Stimulated activated CD4-positive, alpha-beta T cell treated with anti-CD3 and anti-CD28 coated beads, TNF-alpha, amount 100 ng/mL, for 1 hour (primary cell): ENCODE measurements around the gene CGB3.
"Not testable (repeated sequence)": the region's sequence is repeated elsewhere in the genome, so short reads cannot be mapped to it uniquely, and the experiment has no call there.

Experiments used
- DNase-seq, 3 donors: peaks; one replicate each; pipeline ENCODE4 v3.0.0-alpha.2; 2020; ENCODE audit warnings: low read depth in 3 of 3, low spot score in 1 of 3

Gene CGB3

DNA sequence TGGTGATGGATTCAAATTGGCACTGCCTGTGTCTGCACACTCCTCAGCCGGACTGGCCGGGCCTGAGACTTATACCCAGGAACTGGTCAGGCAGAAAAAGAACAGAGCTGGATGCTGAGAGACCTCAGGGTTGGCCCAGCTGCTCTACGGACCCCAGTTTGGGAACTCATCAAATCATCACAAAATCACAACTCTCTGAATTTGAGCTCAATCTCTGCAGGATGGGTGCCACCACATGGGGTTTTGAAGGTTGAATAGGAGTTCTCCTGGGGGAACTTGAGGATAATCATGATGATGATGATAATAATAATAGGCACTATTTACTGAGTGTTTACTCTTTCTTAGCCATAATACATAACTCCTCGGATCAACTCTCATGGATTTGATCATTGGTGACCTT lies 18.5 kb upstream of the CGB3 start:
- DNase-seq = not testable (repeated sequence)

DNA sequence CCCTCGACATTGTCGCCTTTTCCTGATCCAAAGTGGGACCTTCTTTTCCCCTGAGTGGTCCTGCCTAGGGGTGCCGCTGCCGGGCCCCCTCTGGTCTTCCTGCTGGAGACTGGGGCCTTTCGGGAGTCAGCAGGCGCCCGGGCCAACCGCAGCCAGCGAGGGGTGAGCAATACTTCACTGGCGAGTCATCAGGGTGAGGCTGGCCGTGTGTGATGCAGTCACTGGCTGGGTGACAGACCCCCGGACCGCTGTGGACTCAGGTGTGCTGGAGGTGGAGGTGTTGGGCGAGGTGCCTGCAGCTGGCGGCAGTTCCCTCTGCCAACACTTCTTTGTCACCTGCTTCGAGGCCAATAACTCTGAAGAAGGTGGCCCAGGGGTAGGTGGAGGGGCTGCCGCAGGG lies 18.0 kb upstream of the CGB3 start:
- no peak for DNase-seq

DNA sequence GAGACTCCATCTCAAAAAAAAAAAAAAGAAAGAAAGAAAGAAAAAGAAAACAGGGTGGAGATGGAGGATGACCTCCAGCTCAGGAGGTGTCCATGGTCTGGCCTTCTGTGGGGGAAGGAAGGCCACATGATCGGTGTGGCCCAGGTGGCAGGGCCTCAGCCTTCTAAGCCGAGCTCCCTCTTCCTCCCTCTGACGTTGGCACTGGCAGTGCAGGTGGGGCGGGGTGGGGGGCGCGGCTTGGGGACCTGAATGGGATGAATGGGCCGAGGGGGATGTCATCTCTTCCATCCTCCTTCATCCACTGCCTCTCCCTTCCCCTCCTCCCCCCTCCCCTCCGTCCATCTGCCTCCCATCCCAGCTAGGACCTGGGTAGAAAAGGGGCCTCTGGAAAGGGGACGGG lies 15.6 kb upstream of the CGB3 start:
- not testable (repeated sequence) for DNase-seq

DNA sequence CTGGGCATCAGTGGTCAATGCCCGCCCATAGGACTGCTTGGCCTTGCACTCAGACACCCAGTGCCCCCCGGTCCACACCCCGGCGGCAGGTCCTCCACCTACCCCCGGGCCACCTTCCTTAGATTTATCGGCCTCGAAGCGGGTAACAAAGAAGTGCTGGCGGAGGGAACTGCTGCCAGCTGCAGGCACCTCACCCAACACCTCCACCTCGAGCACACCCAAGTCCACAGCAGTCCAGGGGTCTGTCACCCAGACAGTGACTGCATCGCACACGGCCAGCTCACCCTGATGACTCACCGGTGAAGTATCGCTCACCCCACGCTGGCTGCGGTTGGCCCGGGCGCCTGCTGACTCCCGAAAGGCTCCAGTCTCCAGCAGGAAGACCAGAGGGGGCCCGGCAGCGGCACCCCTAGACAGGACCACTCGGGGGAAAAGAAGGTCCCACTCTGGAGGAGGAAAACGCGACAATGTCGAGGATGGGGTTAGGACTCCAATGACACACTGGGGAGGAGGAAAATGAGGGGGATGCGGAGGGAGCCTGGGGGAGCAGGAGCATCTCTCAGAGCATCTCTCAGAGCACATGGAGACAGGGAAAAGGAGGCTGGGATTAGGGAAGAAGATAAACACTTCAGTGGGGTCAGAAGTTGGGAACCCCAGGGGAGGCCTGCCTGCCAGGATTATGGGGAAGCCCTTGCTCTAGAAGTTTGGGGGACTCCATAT lies 14.6 kb upstream of the CGB3 start:
- not testable (repeated sequence) for DNase-seq

DNA sequence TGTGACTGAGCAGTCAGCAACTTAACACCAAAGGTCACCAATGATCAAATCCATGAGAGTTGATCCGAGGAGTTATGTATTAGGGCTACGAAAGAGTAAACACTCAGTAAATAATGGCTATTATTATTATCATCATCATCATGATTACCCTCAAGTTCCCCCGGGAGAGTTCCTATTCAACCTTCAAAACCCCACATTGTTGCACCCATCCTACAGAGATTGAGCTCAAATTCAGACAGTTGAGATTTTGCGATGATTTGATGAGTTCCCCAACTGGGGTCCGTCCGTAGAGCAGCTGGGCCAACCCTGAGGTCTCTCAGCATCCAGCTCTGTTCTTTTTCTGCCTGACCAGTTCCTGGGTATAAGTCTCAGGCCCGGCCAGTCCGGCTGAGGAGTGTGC lies 14.0 kb upstream of the CGB3 start:
- DNase-seq = not testable (repeated sequence)

DNA sequence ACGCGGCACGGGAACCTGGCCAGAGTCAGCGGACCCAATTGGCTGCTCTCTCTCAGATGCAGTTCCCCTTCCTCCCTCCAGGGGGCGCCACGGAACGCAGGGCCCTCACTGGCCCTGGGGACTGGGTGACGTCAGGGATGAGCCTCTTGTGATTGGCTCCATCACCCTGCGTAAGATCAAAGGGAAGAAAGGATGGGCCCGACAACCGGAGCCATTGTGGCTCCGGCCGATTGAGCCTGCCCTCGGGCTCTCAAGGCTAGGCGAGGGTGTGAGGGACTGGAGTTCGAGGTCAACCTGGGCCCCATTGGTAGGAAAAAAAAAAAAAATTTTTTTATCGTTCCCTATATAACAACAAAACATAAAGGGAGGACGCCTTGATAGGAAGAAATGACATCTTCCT lies 12.7 kb upstream of the CGB3 start, which contains the start of gene CGB1:
Gene CGB1 (minus strand): TSS at position 81 of the 400 bp plus-strand sequence. CDS start 184 bp downstream, outside the sequence.
- DNase-seq = not testable (repeated sequence)

DNA sequence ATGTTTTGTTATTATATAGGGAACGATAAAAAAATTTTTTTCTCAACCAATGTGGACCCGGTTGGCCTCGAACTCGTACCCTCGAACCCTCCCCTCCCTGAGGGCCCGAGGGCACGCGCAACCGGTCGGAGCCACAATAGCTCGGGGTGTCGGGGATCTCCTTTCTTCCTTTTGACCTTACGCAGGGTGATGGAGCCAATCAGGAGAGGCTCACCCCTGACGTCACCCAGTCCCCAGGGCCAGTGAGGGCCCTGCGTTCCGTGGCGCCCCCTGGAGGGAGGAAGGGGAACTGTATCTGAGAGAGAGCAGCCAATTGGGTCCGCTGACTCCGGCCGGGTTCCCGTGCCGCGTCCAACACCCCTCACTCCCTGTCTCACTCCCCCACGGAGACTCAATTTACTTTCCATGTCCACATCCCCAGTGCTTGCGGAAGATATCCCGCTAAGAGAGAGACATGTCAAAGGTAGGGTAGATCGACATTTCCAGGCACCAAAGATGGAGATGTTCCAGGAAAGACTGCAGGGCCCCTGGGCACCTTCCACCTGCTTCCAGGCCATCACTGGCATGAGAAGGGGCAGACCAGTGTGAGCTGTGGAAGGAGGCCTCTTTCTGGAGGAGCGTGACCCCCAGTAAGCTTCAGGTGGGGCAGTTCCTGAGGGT lies 7.6 kb upstream of the CGB3 start, which contains the start of gene CGB2:
Gene CGB2 (plus strand): TSS at position 249 of the 660 bp plus-strand sequence. CDS start 206 bp downstream, at position 455.
- DNase-seq = not testable (repeated sequence)

DNA sequence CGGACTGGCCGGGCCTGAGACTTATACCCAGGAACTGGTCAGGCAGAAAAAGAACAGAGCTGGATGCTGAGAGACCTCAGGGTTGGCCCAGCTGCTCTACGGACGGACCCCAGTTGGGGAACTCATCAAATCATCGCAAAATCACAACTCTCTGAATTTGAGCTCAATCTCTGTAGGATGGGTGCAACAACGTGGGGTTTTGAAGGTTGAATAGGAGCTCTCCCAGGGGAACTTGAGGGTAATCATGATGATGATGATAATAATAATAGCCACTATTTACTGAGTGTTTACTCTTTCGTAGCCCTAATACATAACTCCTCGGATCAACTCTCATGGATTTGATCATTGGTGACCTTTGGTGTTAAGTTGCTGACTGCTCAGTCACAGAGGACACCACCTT lies 6.2 kb upstream of the CGB3 start:
- DNase-seq = not testable (repeated sequence)

DNA sequence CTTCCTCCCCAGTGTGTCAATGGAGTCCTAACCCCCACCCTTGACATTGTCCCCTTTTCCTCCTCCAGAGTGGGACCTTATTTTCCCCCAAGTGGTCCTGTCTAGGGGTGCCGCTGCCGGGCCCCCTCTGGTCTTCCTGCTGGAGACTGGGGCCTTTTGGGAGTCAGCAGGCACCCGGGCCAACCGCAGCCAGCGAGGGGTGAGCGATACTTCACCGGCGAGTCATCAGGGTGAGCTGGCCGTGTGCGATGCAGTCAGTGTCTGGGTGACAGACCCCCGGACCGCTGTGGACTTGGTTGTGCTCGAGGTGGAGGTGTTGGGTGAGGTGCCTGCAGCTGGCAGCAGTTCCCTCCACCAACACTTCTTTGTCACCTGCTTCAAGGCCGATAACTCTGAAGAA lies 5.6 kb upstream of the CGB3 start:
- DNase-seq = not testable (repeated sequence)

DNA sequence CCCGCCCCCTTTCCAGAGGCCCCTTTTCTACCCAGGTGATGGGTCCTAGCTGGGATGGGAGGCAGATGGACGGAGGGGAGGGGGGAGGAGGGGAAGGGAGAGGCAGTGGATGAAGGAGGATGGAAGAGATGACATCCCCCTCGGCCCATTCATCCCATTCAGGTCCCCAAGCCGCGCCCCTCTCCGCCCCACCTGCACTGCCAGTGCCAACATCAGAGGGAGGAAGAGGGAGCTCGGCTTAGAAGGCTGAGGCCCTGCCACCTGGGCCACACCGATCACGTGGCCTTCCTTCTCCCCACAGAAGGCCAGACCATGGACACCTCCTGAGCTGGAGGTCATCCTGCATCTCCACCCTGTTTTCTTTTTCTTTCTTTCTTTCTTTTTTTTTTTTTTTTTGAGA lies 4.6 kb upstream of the CGB3 start:
- not testable (repeated sequence) for DNase-seq

DNA sequence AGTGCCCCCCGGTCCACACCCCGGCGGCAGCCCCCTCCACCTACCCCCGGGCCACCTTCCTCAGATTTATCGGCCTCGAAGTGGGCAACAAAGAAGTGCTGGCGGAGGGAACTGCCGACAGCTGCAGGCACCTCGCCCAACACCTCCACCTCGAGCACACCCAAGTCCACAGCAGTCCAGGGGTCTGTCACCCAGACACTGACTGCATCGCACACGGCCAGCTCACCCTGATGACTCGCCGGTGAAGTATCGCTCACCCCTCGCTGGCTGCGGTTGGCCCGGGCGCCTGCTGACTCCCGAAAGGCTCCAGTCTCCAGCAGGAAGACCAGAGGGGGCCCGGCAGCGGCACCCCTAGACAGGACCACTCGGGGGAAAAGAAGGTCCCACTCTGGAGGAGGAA lies 1.5 kb upstream of the CGB3 start:
- not testable (repeated sequence) for DNase-seq

DNA sequence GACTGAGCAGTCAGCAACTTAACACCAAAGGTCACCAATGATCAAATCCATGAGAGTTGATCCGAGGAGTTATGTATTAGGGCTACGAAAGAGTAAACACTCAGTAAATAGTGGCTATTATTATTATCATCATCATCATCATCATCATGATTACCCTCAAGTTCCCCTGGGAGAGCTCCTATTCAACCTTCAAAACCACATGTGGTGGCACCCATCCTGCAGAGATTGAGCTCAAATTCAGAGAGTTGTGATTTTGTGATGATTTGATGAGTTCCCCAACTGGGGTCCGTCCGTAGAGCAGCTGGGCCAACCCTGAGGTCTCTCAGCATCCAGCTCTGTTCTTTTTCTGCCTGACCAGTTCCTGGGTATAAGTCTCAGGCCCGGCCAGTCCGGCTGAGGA lies 955 bp upstream of the CGB3 start:
- not testable (repeated sequence) for DNase-seq

DNA sequence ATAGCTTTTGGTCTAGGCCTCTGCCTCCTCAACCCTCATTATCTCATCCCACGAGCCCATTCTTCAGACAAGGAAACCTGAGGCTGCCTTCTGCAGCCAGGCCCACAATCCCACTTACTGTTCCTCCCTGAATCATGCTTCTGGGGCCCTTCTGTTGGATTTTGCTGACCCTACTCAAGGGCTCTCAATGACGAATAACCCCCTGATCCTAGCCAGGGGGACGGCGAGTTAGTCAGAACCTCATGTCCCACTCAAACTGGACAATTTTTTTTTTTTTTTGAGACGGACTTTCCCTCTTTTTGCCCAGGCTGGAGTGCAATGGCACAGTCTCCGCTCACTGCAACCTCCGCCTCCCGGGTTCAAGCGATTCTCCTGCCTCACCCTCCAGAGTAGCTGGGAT lies 2.0 kb downstream of the CGB3 start:
- DNase-seq = no peak

DNA sequence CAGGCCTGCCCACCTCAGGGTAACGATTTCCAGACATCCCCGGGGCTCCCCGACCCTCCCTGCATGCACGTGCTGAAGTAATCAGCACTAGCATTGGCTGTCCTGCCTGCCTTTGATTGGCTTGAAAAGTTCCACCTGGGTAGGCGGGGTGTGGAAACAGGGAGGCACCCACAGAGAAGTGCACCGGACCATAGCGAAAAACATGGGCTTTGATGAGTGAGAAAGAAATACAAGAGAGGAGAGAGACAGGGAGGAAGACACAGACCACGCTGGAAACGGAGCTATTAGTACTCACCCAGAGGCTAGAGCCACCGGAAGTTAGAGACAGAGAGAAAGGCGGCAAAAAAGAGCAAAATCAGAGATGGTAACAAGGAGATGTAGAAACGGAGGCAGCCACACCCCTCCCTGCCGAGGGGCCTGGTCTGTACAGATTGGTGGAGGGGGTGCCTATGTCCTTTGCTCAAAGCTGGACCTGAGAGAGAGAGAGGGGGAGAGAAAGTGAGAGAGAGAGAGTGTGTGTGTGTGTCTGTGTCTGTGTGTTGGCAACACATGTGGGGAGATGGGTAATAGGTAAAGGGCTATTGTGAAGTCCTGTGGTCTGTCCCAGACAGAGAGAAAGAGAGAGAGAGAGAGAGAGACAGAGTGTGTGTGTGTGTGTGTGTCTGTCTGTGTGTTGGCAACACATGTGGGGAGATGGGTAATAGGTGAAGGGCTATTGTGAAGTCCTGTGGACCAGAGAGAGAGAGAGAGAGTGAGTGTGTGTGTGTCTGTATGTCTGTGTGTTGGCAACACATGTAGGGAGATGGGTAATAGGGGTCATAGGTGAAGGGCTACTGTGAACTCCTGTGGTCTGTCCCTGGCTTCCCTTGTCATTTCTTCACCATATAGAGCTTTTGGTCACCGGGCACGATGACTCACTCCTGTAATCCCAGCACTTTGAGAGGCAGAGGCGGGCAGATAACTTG lies 2.9 kb downstream of the CGB3 start:
- DNase-seq = no peak

DNA sequence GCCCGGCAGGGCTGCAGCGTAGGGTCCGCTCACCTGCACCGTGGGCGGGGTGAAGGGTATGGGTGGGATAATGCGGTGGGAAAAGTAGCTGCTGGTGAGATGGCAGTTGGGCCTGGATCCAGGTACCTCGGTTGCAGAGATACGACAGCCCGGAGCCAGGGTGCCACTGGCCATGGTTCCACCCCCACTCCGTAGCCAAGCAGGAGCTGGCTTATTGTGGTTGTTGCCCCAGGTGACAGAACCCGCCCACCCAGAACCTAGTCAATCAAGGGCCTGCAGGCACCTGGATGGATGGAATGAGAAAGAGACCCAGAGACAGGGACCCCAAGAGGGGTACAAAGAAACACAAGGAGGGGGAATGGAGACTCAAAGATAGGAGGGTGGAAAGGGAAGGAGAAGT lies 3.8 kb downstream of the CGB3 start:
- no peak for DNase-seq

DNA sequence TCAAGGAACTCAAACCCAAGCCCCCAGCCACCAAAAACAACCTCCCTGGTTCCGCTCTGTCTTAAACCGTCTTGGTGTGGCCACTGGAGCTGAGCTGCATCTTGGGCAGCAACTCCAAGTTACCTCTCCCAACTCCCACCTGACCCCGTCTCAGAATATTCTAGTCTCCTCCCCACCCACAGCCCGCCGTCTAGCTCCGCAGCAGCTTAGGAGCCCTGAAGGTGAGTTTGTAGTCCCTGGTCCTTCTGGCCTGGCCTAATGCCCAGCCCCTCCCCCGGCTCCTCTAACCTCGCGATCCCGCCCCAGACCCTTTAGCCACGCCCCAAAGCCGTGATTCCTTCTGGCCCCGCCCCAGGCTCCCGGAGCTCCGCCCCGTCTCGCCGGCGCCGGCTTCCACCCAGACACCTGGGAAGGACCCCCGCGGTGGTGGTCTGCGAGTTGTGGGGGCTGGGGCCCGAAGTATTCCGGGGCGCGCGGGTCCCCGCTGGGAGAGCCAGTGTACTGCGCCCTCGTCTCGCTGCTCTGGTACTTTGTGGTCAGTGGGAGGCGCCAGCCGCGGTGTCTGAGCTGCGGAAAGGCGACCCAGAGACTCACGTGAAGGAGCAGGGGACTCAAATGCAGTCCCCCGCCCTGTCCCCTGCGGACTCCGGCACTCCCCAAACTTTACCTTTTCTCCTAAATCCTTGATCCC lies 4.7 kb downstream of the CGB3 start:
- DNase-seq = peak in 2 of 3 donors; percentile 33 to 58

DNA sequence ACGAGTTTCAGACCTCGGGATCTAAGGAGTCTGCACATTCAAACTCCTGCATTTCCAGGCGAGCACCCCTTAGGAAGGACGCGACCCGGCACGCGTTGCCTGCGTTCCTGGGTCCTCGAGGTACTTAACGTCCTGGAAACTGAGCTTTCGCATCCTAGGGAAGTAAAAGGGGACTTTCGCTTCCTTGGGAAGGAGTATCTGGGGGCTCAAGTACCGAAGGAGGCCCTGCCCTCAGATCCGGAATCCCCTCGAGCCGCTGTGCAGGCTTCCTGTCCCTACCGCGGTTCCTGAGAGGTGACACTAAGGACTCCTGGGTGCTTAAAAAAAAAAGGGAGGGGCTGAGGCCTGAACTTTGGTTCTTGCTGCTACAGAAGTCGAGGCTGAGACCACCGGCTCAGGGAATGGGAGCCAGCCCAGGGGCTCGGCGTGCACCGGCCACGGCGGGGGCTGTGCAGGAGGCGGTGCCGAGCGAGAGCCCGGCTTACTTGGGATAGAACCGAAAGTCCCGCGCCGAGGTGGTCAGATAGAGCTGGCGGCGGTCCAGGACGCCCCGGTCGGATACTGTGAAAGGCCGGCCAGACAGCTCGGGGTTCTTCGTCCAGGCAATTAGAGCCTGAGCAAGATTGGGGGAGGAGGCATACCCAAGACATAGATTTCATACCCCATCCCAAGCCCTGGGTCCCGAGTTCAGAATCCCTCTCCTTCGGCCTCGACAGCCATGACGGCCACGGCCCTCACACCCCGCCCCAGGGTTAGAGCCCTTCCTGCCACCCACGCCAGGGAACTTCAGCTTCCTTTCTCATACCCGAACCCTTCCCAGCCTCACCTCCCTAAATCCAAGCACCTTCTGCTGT lies 5.5 kb downstream of the CGB3 start:
- not testable (repeated sequence) for DNase-seq

DNA sequence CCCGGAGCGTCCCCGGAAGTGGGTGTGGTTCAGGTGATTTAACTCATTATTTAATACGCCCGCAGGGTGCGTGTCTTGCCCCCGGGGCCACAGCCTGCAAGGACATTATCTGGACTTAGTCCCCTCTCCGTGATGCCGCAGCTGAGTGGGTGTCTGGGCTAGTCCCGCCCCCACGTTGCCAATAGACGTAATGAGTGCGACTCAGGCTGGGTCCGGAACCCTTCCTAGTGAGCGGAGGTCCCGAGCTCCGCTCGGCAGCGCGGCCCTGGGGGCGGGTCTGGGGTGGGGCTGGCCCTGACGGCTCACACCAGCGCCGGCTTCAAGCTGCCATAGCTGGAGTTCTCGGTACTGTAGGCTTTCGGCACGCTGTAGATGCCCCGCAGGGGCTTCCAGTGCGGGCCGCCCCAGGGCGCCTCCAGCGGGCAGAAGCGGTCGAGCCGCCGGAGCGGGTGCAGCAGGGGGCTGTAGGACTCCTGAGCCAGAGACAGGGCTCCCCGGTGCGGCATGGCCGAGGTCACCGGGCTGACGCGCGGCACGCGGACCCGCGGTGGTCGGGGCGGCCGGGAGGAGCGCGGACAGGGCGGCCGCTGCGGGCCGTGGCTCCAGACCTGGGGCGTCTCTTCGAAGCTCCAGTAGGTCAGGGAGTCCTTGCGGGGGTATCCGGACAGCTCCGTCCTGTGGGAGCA lies 6.3 kb downstream of the CGB3 start:
- DNase-seq = peak; percentile 13 to 53 (median 41)

DNA sequence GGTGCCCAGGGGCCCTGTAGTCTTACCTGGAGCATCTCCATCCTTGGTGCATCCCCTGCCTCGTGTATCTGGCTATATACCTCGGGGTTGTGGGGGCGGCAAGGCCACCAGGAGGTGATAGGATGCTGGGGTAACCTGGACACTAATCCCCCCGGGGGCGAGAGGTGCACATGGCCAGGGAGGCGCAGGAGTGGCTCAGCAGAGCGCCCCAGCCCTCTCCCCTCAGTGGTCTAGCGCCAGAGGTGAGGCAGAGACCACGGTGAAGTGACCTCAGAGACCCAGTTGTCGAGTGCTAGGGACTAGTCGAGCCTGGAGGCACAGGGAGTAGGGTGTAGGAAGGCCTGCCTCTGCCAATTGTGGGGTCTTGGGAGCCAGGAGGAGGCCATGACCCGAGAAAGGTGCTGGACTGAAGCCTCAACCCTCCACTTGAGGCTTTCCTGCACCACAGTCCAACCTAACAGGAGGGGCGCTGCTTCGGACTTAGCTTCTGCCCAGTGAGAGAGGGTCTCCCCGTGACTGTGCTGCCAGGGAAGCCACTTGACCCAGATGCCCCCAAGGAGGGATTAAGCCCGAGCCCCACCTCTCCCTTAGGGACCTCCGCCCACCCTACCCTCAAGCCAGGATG lies 7.0 kb downstream of the CGB3 start, which contains the start of gene LHB:
Gene LHB (minus strand): TSS at position 51 of the 625 bp plus-strand sequence. CDS start 10 bp downstream, at position 41.
- no peak for DNase-seq
